ENCODE results near the gene ALPI.

Gene ALPI

GRCh38 chr2:232415138-232415690 is 40.7 kb upstream of the ALPI start:
- no peak for TF ChIP-seq CTCF (IDR thresholded peaks at IDR 0.05; ENCODE audit: extremely low read depth, missing control alignments)
- no peak for DNase-seq (ENCODE audit: low spot score)

- no peak for DNase-seq (ENCODE audit: low spot score)
- no peak for TF ChIP-seq CTCF (IDR thresholded peaks at IDR 0.05; ENCODE audit: extremely low read depth, missing control alignments)
These were observed 40.0 kb upstream of the ALPI start for GRCh38 chr2:232415736-232416520.

- DNase-seq (ENCODE audit: low spot score): no peak
- TF ChIP-seq CTCF (IDR thresholded peaks at IDR 0.05; ENCODE audit: extremely low read depth, missing control alignments): no peak
These were observed 39.2 kb upstream of the ALPI start for GRCh38 chr2:232416521-232417470.

- DNase-seq (ENCODE audit: low spot score): no peak
- no peak for TF ChIP-seq CTCF (IDR thresholded peaks at IDR 0.05; ENCODE audit: extremely low read depth, missing control alignments)
These were observed 38.5 kb upstream of the ALPI start for GRCh38 chr2:232417489-232417888.

GRCh38 chr2:232418056-232418455 is 37.9 kb upstream of the ALPI start:
- no peak for TF ChIP-seq CTCF (IDR thresholded peaks at IDR 0.05; ENCODE audit: extremely low read depth, missing control alignments)
- DNase-seq (ENCODE audit: low spot score): no peak

- no peak for TF ChIP-seq CTCF (IDR thresholded peaks at IDR 0.05; ENCODE audit: extremely low read depth, missing control alignments)
- no peak for DNase-seq (ENCODE audit: low spot score)
These were observed 37.3 kb upstream of the ALPI start for GRCh38 chr2:232418466-232419244.
